K562 (cell line): ENCODE results near the gene PHC3. TPM values are rescaled to one million over a fixed set of nuclear protein-coding genes. Genes with fewer than 3 reads are reported as not detected.

ENCODE experiments used
- BACH1 ChIP-seq: fragments of 200-800 bp; sonication (Bioruptor generic); IDR thresholded peaks from 2 replicates; pipeline ENCODE4 v1.6.1; 2016; ENCODE audit warnings: missing genetic modification characterization, missing compliant biosample characterization
- CCAR2 ChIP-seq: fragments of 200-400 bp; formaldehyde crosslinking; IDR thresholded peaks from 2 replicates; pipeline ENCODE4 v1.6.1; 2017; ENCODE audit warnings: mild to moderate bottlenecking, low read depth, low read length
- CEBPG ChIP-seq, 3 experiments: fragments of 200-800 bp in 1 of 3; sonication (Bioruptor generic) in 1 of 3; sonication (generic) in 1 of 3; formaldehyde crosslinking in 1 of 3; IDR thresholded peaks in 2 of 3; conservative IDR thresholded peaks in 1 of 3; 2 replicates each; pipeline versions ENCODE4 v1.6.1 to v1.8.0; 2016 to 2022; ENCODE audit warnings: missing compliant biosample characterization in 2 of 3, missing genetic modification characterization in 2 of 3, mild to moderate bottlenecking in 1 of 3, missing genetic modification reagents in 1 of 3
- CUX1 ChIP-seq: fragments of 200-800 bp; sonication (Bioruptor generic); IDR thresholded peaks from 2 replicates; pipeline ENCODE4 v1.6.1; 2016; ENCODE audit warnings: missing genetic modification characterization, missing compliant biosample characterization
- EHMT2 ChIP-seq: fragments of 450-650 bp; IDR thresholded peaks from 2 replicates; pipeline ENCODE4 v1.6.1; 2018; ENCODE audit warnings: antibody characterized with exemption
- ESRRB ChIP-seq: fragments of 250-450 bp; sonication (Bioruptor Pico); IDR thresholded peaks from 2 replicates; pipeline ENCODE4 v1.5.0; 2020; ENCODE audit warnings: mild to moderate bottlenecking, moderate library complexity, borderline replicate concordance
- GABPB2 ChIP-seq: fragments of 250-450 bp; sonication (Bioruptor Pico); conservative IDR thresholded peaks from 2 replicates; pipeline ENCODE4 v1.5.1; 2021; ENCODE audit warnings: mild to moderate bottlenecking
- JUN ChIP-seq, 2 experiments: sonication (generic) in 1 of 2; formaldehyde crosslinking in 1 of 2; IDR thresholded peaks; 2 replicates each; pipeline versions ENCODE4 v1.6.1 to v1.8.0; 2012 to 2022; ENCODE audit warnings: borderline replicate concordance in 2 of 2, mild to moderate bottlenecking in 2 of 2, improper control_type of control experiment in 1 of 2, low read depth in 1 of 2, low read length in 1 of 2, missing genetic modification reagents in 1 of 2
- NFATC3 ChIP-seq: fragments of 450-650 bp; IDR thresholded peaks from 2 replicates; pipeline ENCODE4 v1.6.1; 2017; ENCODE audit warnings: mild to moderate bottlenecking
- NFRKB ChIP-seq: fragments of 450-650 bp; IDR thresholded peaks from 2 replicates; pipeline ENCODE4 v1.6.1; 2016; ENCODE audit warnings: low read depth
- SMARCA4 ChIP-seq: fragments of 450-650 bp; IDR thresholded peaks from 2 replicates; pipeline ENCODE4 v1.6.1; 2016
- SREBF1 ChIP-seq: fragments of 150-350 bp; IDR thresholded peaks from 2 replicates; pipeline ENCODE4 v1.6.1; 2014; ENCODE audit warnings: antibody characterized with exemption, low read depth, low read length, borderline replicate concordance
- TAL1 ChIP-seq: fragments of 450-650 bp; IDR thresholded peaks from 2 replicates; pipeline ENCODE4 v1.6.1; 2016; ENCODE audit warnings: mild to moderate bottlenecking
- TCF7 ChIP-seq: sonication (generic); IDR thresholded peaks from 2 replicates; pipeline ENCODE4 v1.6.1; 2016; ENCODE audit warnings: antibody characterized with exemption, borderline replicate concordance
- TCFL5 ChIP-seq: fragments of 250-450 bp; sonication (Bioruptor Pico); conservative IDR thresholded peaks from 2 replicates; pipeline ENCODE4 v1.6.1; 2021; ENCODE audit warnings: mild to moderate bottlenecking, moderate library complexity, matching md5 sums
- TGIF2 ChIP-seq: sonication (generic); formaldehyde crosslinking; IDR thresholded peaks from 2 replicates; pipeline ENCODE4 v1.8.1; 2022; ENCODE audit warnings: mild to moderate bottlenecking, missing genetic modification reagents, moderate library complexity
- U2AF1 ChIP-seq: fragments of 200-400 bp; formaldehyde crosslinking; optimal IDR thresholded peaks from 2 replicates; pipeline ENCODE3; 2017; ENCODE audit warnings: mild to moderate bottlenecking, low read depth, low read length, moderate library complexity
- ZKSCAN8 ChIP-seq: fragments of 200-800 bp; sonication (Bioruptor generic); IDR thresholded peaks from 2 replicates; pipeline ENCODE4 v1.6.1; 2016; ENCODE audit warnings: missing genetic modification characterization, missing compliant biosample characterization
- ZNF586 ChIP-seq: fragments of 450-650 bp; formaldehyde crosslinking; conservative IDR thresholded peaks from 2 replicates; pipeline ENCODE4 v1.4.0; 2020; ENCODE audit warnings: mild to moderate bottlenecking, moderate library complexity
- ZNF717 ChIP-seq: fragments of 250-450 bp; sonication (Bioruptor Pico); IDR thresholded peaks from 2 replicates; pipeline ENCODE4 v1.5.0; 2021
- ZNF778 ChIP-seq: fragments of 450-650 bp; formaldehyde crosslinking; IDR thresholded peaks from 2 replicates; pipeline ENCODE4 v1.4.0; 2020; ENCODE audit warnings: mild to moderate bottlenecking, moderate library complexity
- polyA plus RNA-seq, 8 experiments: library from polyadenylated mRNA; depleted of rRNA in 4 of 8; stranded (reverse) in 5 of 8; unstranded in 3 of 8; fragments of >200 nt; fragmentation: Nextera tagmentation in 2 of 8; fragmentation: Illumina TruSeq in 1 of 8; extraction: Ambion mirVana in 2 of 8; extraction: Trizol in 1 of 8; gene quantifications; 2 replicates each; pipeline versions ENCODE4 v1.2.1 to v1.2.3, GENCODE V29; 2011 to 2014; ENCODE audit warnings: inconsistent platforms in 1 of 8, missing spikeins in 1 of 8
- total RNA-seq, 7 experiments: library from RNA; depleted of rRNA in 6 of 7; stranded (reverse); fragments of >200 nt in 6 of 7; fragmentation: Illumina TruSeq in 2 of 7; extraction: Trizol in 2 of 7; gene quantifications; 2 replicates each; pipeline versions ENCODE4 v1.2.1 to v1.2.3, GENCODE V29; 2011 to 2021; ENCODE audit warnings: low replicate concordance in 1 of 7
- TF ChIP-seq, protein P1 (sequence below), 2 experiments: fragments of 450-650 bp in 1 of 2; sonication (generic) in 1 of 2; formaldehyde crosslinking in 1 of 2; IDR thresholded peaks in 1 of 2; conservative IDR thresholded peaks in 1 of 2; 2 replicates each; pipeline versions ENCODE4 v1.6.1 to v1.8.1; 2016 to 2023; ENCODE audit warnings: mild to moderate bottlenecking in 2 of 2, moderate library complexity in 2 of 2, inconsistent platforms in 1 of 2, missing genetic modification reagents in 1 of 2
- TF ChIP-seq, protein P2 (sequence below): sonication (generic); formaldehyde crosslinking; IDR thresholded peaks from 2 replicates; pipeline ENCODE4 v1.8.1; 2023; ENCODE audit warnings: mild to moderate bottlenecking, missing genetic modification reagents, moderate library complexity

The PHC3 gene
- total and polyA plus RNA-seq, 9 of the 15 experiments (the other 6 are each of a cell fraction or from before 2014, with no cell fraction given): 3.1 to 21.6 (median 10.5) TPM

DNA sequence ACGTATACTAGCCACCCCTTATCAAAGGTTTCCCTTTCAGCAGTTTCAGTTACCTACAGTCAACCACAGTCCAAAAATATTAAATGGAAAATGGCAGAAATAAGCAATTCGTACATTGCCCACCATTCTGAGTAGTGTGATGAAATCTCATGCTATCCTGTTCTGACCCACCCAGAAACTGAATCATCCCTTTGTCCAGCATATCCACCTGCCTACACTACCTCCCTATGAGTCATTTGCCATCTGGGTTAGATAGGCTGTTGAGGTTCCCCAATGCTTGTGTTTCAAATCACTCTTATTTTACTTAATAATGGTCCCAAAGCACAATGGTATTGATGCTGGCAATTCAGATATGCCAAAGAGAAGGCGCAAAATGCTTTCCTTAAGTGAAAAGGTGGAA is 15.3 kb upstream of the PHC3 start (continued):
- no peak for TF ChIP-seq CUX1 (CRISPR knock-in tag)
- TF ChIP-seq SREBF1: no peak
- no peak for TF ChIP-seq NFATC3
- no peak for TF ChIP-seq ZKSCAN8
- no peak for TF ChIP-seq U2AF1
- no peak for TF ChIP-seq ZNF586 (CRISPR knock-in tag)
- TF ChIP-seq JUN (IDR thresholded peaks at IDR 0.05; ENCODE audit: borderline replicate concordance, low read depth, low read length): peak; percentile 77; the same call in 1 of the 2 replicates
- no peak for TF ChIP-seq JUN (CRISPR knock-in tag; IDR thresholded peaks at IDR 0.05; ENCODE audit: borderline replicate concordance)
- TF ChIP-seq GABPB2 (CRISPR knock-in tag): no peak
- no peak for TF ChIP-seq CCAR2
- TF ChIP-seq EHMT2: no peak
- 0 out of 2 replicates have a peak, but pooled peaks have one; percentile 5 for TF ChIP-seq TAL1
- peak; percentile 42; the same call in 1 of the 2 replicates for TF ChIP-seq SMARCA4
- no peak for TF ChIP-seq BACH1 (tag)
- TF ChIP-seq TCF7: no peak
- no peak for TF ChIP-seq CEBPG (CRISPR knock-in tag; IDR thresholded peaks at IDR 0.05)
- peak in 1 of 2 experiments; percentile 60; a peak in 2 of 4 replicates for TF ChIP-seq CEBPG (tag; conservative IDR thresholded peaks at IDR 0.05 in 1 of 2, IDR thresholded peaks at IDR 0.05 in 1 of 2)
- TF ChIP-seq, protein P1, sequence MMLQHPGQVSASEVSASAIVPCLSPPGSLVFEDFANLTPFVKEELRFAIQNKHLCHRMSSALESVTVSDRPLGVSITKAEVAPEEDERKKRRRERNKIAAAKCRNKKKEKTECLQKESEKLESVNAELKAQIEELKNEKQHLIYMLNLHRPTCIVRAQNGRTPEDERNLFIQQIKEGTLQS (IDR thresholded peaks at IDR 0.05): peak; percentile 82
- TF ChIP-seq, protein P1 (CRISPR knock-in tag; conservative IDR thresholded peaks at IDR 0.05): no peak
- no peak for TF ChIP-seq TGIF2 (CRISPR knock-in tag)
- no peak for TF ChIP-seq NFRKB
- TF ChIP-seq TCFL5: no peak
- no peak for TF ChIP-seq ZNF778 (CRISPR knock-in tag)
- no peak for TF ChIP-seq ESRRB (CRISPR knock-in tag)
- no peak for TF ChIP-seq ZNF717 (CRISPR knock-in tag)
- TF ChIP-seq, protein P2, sequence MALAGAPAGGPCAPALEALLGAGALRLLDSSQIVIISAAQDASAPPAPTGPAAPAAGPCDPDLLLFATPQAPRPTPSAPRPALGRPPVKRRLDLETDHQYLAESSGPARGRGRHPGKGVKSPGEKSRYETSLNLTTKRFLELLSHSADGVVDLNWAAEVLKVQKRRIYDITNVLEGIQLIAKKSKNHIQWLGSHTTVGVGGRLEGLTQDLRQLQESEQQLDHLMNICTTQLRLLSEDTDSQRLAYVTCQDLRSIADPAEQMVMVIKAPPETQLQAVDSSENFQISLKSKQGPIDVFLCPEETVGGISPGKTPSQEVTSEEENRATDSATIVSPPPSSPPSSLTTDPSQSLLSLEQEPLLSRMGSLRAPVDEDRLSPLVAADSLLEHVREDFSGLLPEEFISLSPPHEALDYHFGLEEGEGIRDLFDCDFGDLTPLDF (CRISPR knock-in tag): no peak
